NCI-H2171 treated with DMSO at 0.1 percent for 48 hours (cell line): ENCODE data around the gene CELSR1.
"Not testable (repeated sequence)": the region's sequence is repeated elsewhere in the genome, so short reads cannot be mapped to it uniquely, and the experiment has no call there.

Source experiments
- DNase-seq: peaks from one replicate; lab custom pipeline; 2025; lab: John Stamatoyannopoulos, UW

CELSR1 gene

DNA sequence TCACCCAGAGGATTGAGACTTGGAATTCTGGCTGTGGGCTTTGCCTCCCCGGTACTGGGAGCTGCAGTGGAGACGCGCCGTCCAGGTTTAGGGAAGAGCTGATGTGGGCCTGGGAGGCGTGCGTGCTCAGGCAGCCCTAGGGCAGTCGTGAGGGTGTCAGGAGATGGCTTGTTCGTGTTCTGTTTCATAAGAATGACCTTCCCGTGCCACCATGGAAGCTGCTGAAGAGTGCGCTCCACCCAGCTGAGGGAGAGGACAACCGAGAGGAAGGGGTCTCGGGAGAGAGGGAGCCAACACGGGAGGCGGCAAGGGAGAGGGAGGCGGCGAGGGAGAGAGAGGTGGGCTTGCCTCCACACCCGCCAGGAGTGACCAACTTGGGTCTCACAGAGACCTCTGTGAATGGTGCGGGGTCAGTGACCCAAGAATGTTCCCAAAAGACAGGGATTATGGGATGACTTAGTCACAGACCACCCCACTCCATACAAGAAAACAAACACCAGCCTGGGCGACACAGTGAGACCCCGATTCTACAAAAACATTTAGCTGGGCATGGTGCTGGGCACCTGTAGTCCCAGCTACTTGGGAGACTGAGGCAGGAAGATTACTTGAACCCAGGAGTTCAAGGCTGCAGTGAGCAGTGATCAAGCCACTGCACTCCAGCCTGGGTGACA lies 216.6 kb downstream of the CELSR1 start:
- no peak for DNase-seq

GRCh38 chr22:46320166-46320710 lies 217.2 kb downstream of the CELSR1 start:
- no peak for DNase-seq

DNA sequence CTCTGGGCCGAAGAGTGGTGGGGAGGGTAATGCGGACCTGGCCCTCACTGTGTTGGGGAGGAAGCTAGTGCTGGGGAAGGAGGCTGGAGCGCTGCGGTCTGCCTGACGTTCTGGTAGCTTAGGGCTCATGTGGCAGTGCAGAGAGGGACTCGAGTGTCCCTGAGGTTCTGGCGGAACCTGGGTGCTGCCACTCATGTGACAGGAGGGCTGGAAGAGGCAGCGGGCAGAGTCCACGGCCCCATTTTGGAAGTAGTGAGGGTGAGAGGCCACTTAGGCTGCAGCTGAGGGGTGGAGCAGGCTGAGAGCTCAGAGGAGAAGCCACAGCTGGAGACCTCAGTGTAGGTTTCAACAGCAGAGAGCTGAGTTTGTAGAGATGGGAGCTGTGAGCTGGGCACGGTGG lies 218.1 kb downstream of the CELSR1 start:
- no peak for DNase-seq

GRCh38 chr22:46318576-46318975 lies 218.8 kb downstream of the CELSR1 start:
- DNase-seq: no peak

GRCh38 chr22:46317646-46318045 lies 219.8 kb downstream of the CELSR1 start:
- DNase-seq: no peak

- no peak for DNase-seq
Measured at GRCh38 chr22:46315976-46316375, 221.4 kb downstream of the CELSR1 start.

DNA sequence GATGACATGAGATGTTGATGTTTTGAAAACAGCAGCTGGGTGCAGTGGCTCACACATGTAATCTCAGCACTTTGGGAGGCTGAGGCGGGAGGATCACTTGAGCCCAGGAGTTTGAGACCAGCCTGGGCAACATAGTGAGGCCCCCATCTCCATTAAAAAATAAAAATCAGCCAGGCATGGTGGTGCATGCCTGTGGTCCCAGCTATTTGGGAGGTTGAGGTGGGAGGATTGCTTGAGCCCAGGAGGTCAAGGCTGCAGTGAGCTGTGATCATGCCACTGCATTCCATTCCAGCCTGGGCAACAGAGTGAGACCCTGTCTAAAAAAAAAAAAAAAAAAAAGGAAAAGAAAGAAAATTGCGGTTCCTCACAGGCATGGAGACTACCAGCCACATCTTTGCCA lies 224.6 kb downstream of the CELSR1 start:
- not testable (repeated sequence) for DNase-seq

GRCh38 chr22:46312056-46312455 lies 225.4 kb downstream of the CELSR1 start:
- DNase-seq: no peak
